PC-9 (cell line): ENCODE data around the gene PHEX. TPM values are rescaled to one million over a fixed set of nuclear protein-coding genes. Genes with fewer than 3 reads are reported as not detected.

Experiments used
- BruUV-seq: library from RNA; stranded (reverse); fragments of 400-500 nt; replicated peaks from 2 replicates; lab custom pipeline; 2021; lab: Mats Ljungman, UMichigan
- CTCF ChIA-PET: fragments of 300-600 bp; sonication (Branson Sonifier 250); formaldehyde crosslinking; loops from one replicate; lab custom pipeline; 2022; ENCODE audit warnings: antibody characterized with exemption; lab: Charles Lee
- POLR2A ChIA-PET: fragments of 300-600 bp; sonication (Branson Sonifier 250); formaldehyde crosslinking; loops from one replicate; lab custom pipeline; 2022; ENCODE audit warnings: antibody characterized with exemption; ENCODE audit not compliant: unreplicated experiment; lab: Charles Lee
- DNase-seq, 2 experiments: peaks; one replicate each; pipeline versions ENCODE4 v3.0.0 to v3.0.0-alpha.2; 2015 to 2022; ENCODE audit warnings: mixed read lengths in 1 of 2
- H2AFZ ChIP-seq: fragments of 200-600 bp; sonication (generic); 2 replicates; pipeline ENCODE4 v1.8.1; 2017; ENCODE audit warnings: antibody characterized with exemption
- H3F3A ChIP-seq: fragments of 200-600 bp; sonication (generic); 2 replicates; pipeline ENCODE4 v1.8.1; 2017; ENCODE audit warnings: antibody characterized with exemption, mild to moderate bottlenecking, low read depth; ENCODE audit not compliant: insufficient read depth
- H3K27ac ChIP-seq: fragments of 200-600 bp; sonication (generic); 2 replicates; pipeline ENCODE4 v1.6.1; 2016; ENCODE audit warnings: mixed run types
- H3K27me3 ChIP-seq: fragments of 200-600 bp; sonication (generic); 2 replicates; pipeline ENCODE4 v1.6.1; 2016; ENCODE audit warnings: low read depth, mixed run types; ENCODE audit not compliant: insufficient read depth
- H3K36me3 ChIP-seq: fragments of 200-600 bp; sonication (generic); 2 replicates; pipeline ENCODE4 v1.6.1; 2016; ENCODE audit warnings: low read depth, mixed run types
- H3K4me1 ChIP-seq: fragments of 200-600 bp; sonication (generic); replicated peaks from 2 replicates; pipeline ENCODE4 v1.6.1; 2016; ENCODE audit warnings: mixed run types; ENCODE audit not compliant: insufficient read depth
- H3K4me2 ChIP-seq: fragments of 200-600 bp; sonication (generic); 2 replicates; pipeline ENCODE4 v1.6.1; 2017; ENCODE audit warnings: mixed run types
- H3K4me3 ChIP-seq: fragments of 200-600 bp; sonication (generic); 2 replicates; pipeline ENCODE4 v1.6.1; 2016; ENCODE audit warnings: mixed run types
- H3K79me2 ChIP-seq: fragments of 200-600 bp; sonication (generic); 2 replicates; pipeline ENCODE4 v1.6.1; 2017; ENCODE audit warnings: low read depth, mixed run types
- H3K9me2 ChIP-seq: fragments of 200-600 bp; sonication (generic); 2 replicates; pipeline ENCODE4 v1.8.1; 2017; ENCODE audit warnings: mild to moderate bottlenecking; ENCODE audit not compliant: insufficient read depth
- H3K9me3 ChIP-seq: fragments of 200-600 bp; sonication (generic); 2 replicates; pipeline ENCODE4 v1.8.1; 2016; ENCODE audit warnings: low read depth; ENCODE audit not compliant: insufficient read depth
- H4K20me1 ChIP-seq: fragments of 200-600 bp; sonication (generic); 2 replicates; pipeline ENCODE4 v1.8.1; 2017; ENCODE audit not compliant: insufficient read depth
- EZH2 ChIP-seq: fragments of 200-600 bp; sonication (generic); IDR thresholded peaks from 2 replicates; pipeline ENCODE4 v1.8.0; 2017; ENCODE audit warnings: antibody characterized with exemption, low read depth
- intact Hi-C: fragments of 100-400 bp; cut with micrococcal nuclease; formaldehyde crosslinking; loops from one replicate; pipeline ENCODE4 v1.10.0; 2022; ENCODE audit not compliant: unreplicated experiment
- total RNA-seq: library from RNA; stranded (reverse); gene quantifications from 2 replicates; pipeline ENCODE4 v1.2.3, GENCODE V29; 2021
- TF ChIP-seq, protein P1 (sequence below): fragments of 200-600 bp; sonication (generic); conservative IDR thresholded peaks from 2 replicates; pipeline ENCODE4 v1.6.1; 2017; ENCODE audit warnings: mixed run types, antibody characterized with exemption, mild to moderate bottlenecking, moderate library complexity

PHEX gene
- total RNA-seq, 1 experiment from 2014 or later = 3.5 TPM

DNA sequence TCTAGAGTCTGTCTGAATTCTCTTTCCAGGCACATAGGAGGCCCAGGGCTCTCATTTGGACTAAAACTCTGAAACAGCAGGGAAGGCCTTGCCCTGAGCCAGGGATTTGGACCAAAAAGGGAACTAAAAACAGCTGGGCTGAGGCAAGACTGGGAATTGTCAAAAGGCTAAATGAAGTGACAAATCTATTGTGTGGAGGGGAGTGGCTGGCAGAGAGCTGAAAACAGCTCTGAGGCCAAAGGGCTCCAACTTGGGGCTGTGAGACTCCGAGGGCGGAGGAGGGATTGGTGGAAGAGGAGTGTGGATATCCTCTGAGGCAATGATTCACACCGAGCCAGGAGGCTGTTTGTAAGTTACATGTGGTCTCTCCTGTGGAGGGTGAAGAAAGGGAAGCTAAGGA, 63.2 kb downstream of the PHEX start:
- POLR2A ChIA-PET = interaction anchor here (0.6 kb wide), 1 partner anchor 40 kb away, joined by 3 read pairs; no protein-coding TSS in a partner anchor
- H4K20me1 ChIP-seq = no peaks in the 10 kb centered on the region
- TF ChIP-seq EZH2 = no peak

DNA sequence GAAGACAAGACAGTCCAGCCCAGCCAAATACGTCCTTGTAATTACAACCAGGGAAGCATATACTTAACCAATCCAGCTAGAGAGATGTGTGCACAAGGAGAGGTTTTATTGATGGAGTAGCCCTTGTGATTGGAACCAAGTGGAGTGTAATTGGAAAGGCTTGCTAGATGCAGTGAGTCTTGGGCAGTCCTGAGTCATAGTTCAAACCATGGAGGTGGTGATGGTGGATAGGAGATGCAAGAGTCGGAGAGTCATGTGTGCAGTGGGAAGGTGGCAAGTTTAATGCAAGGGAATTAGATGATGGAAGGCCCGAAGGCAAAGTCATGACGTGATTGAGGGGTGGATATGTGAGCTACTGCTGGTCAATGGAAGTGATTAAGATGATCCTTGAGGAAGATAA, 63.7 kb downstream of the PHEX start:
- Histone ChIP-seq H2AFZ (no peak overlapping the region), H4K20me1 (no peaks in the 10 kb centered on the region), H3K27ac (no peak overlapping the region), H3K9me2 (no peaks in the 10 kb centered on the region), H3K4me3 (no peak overlapping the region), H3K4me2 (no peak overlapping the region), H3K79me2 (no peaks in the 10 kb centered on the region), H3K36me3 (no peaks in the 10 kb centered on the region), H3K9me3 (no peaks in the 10 kb centered on the region), H3F3A (peaks cover 13% of the 10 kb centered on the region; the same call in 1 of the 2 replicates), H3K27me3 (no peaks in the 10 kb centered on the region), H3K4me1 (peaks cover 17% of the 10 kb centered on the region)
- POLR2A ChIA-PET = no interaction called here
- CTCF ChIA-PET = no interaction called here
- no peak for DNase-seq
- no TSS peak for BruUV-seq
- TF ChIP-seq, protein P1, sequence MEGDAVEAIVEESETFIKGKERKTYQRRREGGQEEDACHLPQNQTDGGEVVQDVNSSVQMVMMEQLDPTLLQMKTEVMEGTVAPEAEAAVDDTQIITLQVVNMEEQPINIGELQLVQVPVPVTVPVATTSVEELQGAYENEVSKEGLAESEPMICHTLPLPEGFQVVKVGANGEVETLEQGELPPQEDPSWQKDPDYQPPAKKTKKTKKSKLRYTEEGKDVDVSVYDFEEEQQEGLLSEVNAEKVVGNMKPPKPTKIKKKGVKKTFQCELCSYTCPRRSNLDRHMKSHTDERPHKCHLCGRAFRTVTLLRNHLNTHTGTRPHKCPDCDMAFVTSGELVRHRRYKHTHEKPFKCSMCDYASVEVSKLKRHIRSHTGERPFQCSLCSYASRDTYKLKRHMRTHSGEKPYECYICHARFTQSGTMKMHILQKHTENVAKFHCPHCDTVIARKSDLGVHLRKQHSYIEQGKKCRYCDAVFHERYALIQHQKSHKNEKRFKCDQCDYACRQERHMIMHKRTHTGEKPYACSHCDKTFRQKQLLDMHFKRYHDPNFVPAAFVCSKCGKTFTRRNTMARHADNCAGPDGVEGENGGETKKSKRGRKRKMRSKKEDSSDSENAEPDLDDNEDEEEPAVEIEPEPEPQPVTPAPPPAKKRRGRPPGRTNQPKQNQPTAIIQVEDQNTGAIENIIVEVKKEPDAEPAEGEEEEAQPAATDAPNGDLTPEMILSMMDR = no peak
- no peak for TF ChIP-seq EZH2
- intact Hi-C loops = no loop called here

More for the DNA sequence above, 63.2 kb downstream of the PHEX start:
- no peaks in the 10 kb centered on the region for H3K9me3 ChIP-seq
- no peaks in the 10 kb centered on the region for H3K9me2 ChIP-seq
- intact Hi-C loops = no loop called here
- H3F3A ChIP-seq = peaks cover 13% of the 10 kb centered on the region; the same call in 1 of the 2 replicates
- no peaks in the 10 kb centered on the region for H3K27me3 ChIP-seq
- BruUV-seq = no TSS peak
- H3K4me1 ChIP-seq = peaks cover 17% of the 10 kb centered on the region
- no peak overlapping the region for H3K4me3 ChIP-seq
- H3K79me2 ChIP-seq = no peaks in the 10 kb centered on the region
- no peak for DNase-seq
- CTCF ChIA-PET = no interaction called here
- no peak overlapping the region for H2AFZ ChIP-seq
- no peak overlapping the region for H3K27ac ChIP-seq
- H3K36me3 ChIP-seq = no peaks in the 10 kb centered on the region
- no peak overlapping the region for H3K4me2 ChIP-seq

DNA sequence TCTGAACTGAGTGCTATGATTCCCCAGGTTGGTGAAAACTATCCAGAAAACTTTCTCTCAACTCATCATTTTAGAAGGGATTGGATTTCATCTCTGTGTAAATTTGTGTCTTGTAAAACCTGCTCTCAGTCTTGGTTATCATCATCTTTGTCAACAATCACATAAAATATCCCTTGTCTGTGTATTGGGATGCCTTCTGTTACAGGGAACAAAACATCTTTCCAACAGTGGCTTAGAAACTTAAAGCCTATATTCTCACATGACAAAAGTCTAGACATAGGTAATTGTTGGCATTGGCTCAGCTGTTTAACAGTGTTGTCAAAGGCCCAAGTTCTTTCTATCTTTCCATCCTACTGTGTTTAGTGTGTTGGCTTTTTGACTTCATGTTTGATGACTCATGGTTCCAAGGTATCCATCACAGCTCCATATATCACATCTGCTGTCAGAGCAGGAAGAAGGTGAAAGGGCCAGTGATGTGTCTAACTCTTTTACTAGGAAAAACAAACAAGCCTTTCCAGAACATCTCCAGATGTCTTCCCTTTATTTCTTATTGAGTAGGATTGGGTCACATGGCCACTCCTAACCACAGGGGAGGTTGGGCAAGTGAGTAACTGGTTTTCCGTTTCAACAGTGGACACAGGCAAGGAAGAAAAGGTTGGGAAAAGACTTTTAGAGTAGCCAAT, 65.0 kb downstream of the PHEX start:
- H3K79me2 ChIP-seq = no peaks in the 10 kb centered on the region
- intact Hi-C loops = loop anchor here (1.0 kb wide), 1 partner anchor 37 kb away; no protein-coding TSS in a partner anchor
- H3K9me2 ChIP-seq = no peaks in the 10 kb centered on the region
- H3K9me3 ChIP-seq = no peaks in the 10 kb centered on the region
- peaks cover 17% of the 10 kb centered on the region for H3K4me1 ChIP-seq
- H3K4me3 ChIP-seq = no peak overlapping the region
- BruUV-seq = no TSS peak
- no peaks in the 10 kb centered on the region for H3K36me3 ChIP-seq
- ChIA-PET POLR2A (no interaction called here), CTCF (interaction anchor here (0.6 kb wide), 1 partner anchor 1779 kb away, joined by 3 read pairs; no protein-coding TSS in a partner anchor)
- H3K27me3 ChIP-seq = no peaks in the 10 kb centered on the region
- TF ChIP-seq EZH2 = no peak
- H3K4me2 ChIP-seq = peak overlapping the region; percentile 47
- no peaks in the 10 kb centered on the region for H4K20me1 ChIP-seq
- peak overlapping the region; percentile 69 for H3K27ac ChIP-seq
- no peak overlapping the region for H2AFZ ChIP-seq
- peaks cover 13% of the 10 kb centered on the region; the same call in 1 of the 2 replicates for H3F3A ChIP-seq
- peak; percentile 9 to 84 for DNase-seq

DNA sequence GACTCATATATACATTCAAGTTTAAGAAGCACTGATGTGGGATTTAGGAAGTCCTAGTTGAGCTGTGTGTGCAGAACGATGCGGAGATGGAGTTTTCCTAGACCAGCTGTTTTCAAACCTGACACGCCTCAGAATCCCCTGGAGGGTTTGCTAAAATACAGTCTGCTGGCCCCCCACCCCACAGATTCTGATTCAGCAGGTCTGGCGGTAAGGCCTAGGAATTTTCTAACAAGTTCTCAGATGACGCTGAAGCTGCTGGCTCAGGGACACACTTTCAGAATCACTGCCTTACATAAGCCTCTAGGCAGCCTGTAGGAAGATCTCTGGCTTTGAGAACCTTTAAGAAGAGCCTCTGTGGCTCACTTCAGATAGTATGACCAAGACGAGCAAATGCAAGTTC, 73.1 kb downstream of the PHEX start:
- ChIA-PET CTCF (no interaction called here), POLR2A (no interaction called here)
- Histone ChIP-seq H3K79me2 (no peaks in the 10 kb centered on the region), H3K4me1 (no peaks in the 10 kb centered on the region), H3K36me3 (no peaks in the 10 kb centered on the region), H3K4me3 (no peak overlapping the region), H3K9me2 (no peaks in the 10 kb centered on the region), H3F3A (no peaks in the 10 kb centered on the region), H3K27me3 (no peaks in the 10 kb centered on the region), H3K4me2 (no peak overlapping the region), H3K27ac (no peak overlapping the region), H4K20me1 (no peaks in the 10 kb centered on the region), H3K9me3 (no peaks in the 10 kb centered on the region), H2AFZ (no peak overlapping the region)
- no peak for DNase-seq
- BruUV-seq = no TSS peak
- intact Hi-C loops = no loop called here
- TF ChIP-seq, protein P1 = no peak
- TF ChIP-seq EZH2 = no peak
